Chondrocyte (in vitro differentiated cells): ENCODE measurements around the gene BIRC3. TPM values are rescaled to one million over a fixed set of nuclear protein-coding genes. Genes with fewer than 3 reads are reported as not detected.

ENCODE experiments used
- DNase-seq: peaks from one replicate; pipeline ENCODE4 v3.0.0; 2021; ENCODE audit warnings: mixed read lengths, low spot score
- H3K27ac Mint-ChIP-seq: one replicate; pipeline ENCODE4 v1.8.0; 2021; ENCODE audit warnings: mild to moderate bottlenecking, moderate library complexity, mixed read lengths; ENCODE audit not compliant: unreplicated experiment
- H3K27me3 Mint-ChIP-seq: 2 replicates; pipeline ENCODE4 v1.8.0; 2021; ENCODE audit warnings: low read depth, mixed read lengths
- H3K36me3 Mint-ChIP-seq: 2 replicates; pipeline ENCODE4 v1.8.0; 2021; ENCODE audit warnings: low read depth, mixed read lengths
- H3K4me1 Mint-ChIP-seq: 2 replicates; pipeline ENCODE4 v1.8.0; 2021; ENCODE audit warnings: low read depth, mild to moderate bottlenecking, mixed read lengths
- H3K4me3 Mint-ChIP-seq: one replicate; pipeline ENCODE4 v1.8.0; 2021; ENCODE audit warnings: mild to moderate bottlenecking, moderate library complexity, mixed read lengths; ENCODE audit not compliant: unreplicated experiment
- H3K9me3 Mint-ChIP-seq: 2 replicates; pipeline ENCODE4 v1.8.0; 2021; ENCODE audit warnings: low read depth, mixed read lengths
- total RNA-seq: library from RNA; stranded (reverse); gene quantifications from 3 replicates; pipeline ENCODE4 v1.2.1, GENCODE V29; 2021
- TF ChIP-seq, protein P1 (sequence below): fragments of 200-600 bp; sonication (generic); IDR thresholded peaks from 2 replicates; pipeline ENCODE4 v1.5.0; 2021; ENCODE audit warnings: antibody characterized with exemption, mild to moderate bottlenecking, moderate library complexity

BIRC3 gene
- total RNA-seq, 1 donor from 2014 or later = 0.40 TPM

DNA sequence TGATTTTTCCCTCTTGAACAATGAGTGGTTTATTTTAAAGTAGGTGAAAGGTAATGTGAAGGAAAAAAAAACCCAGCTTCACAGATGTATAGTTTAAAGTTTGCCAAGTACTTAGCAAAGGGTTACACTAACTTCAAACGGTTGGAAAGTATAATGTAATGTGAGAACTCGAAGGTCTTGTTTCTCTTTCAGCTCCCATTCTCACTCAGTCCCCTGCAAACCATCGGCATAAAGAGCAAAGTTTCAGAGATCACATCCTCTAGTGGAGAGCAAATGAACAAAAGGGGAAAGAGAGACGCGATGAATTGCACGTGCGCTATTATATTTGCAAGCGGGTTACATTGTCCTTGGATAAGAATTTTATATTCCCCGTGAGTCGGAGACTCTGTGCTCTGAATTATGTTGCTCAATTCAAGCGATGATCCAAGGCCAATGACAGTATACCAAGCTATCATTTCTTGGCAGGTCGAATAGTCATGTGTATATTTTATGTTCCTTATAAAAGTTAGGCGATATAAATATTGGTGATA lies 37.6 kb upstream of the BIRC3 start:
- TF ChIP-seq, protein P1, sequence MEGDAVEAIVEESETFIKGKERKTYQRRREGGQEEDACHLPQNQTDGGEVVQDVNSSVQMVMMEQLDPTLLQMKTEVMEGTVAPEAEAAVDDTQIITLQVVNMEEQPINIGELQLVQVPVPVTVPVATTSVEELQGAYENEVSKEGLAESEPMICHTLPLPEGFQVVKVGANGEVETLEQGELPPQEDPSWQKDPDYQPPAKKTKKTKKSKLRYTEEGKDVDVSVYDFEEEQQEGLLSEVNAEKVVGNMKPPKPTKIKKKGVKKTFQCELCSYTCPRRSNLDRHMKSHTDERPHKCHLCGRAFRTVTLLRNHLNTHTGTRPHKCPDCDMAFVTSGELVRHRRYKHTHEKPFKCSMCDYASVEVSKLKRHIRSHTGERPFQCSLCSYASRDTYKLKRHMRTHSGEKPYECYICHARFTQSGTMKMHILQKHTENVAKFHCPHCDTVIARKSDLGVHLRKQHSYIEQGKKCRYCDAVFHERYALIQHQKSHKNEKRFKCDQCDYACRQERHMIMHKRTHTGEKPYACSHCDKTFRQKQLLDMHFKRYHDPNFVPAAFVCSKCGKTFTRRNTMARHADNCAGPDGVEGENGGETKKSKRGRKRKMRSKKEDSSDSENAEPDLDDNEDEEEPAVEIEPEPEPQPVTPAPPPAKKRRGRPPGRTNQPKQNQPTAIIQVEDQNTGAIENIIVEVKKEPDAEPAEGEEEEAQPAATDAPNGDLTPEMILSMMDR = peak; percentile 51
- no peaks in the 10 kb centered on the region for H3K36me3 Mint-ChIP-seq
- peak overlapping the region; percentile 5 for H3K4me3 Mint-ChIP-seq
- H3K9me3 Mint-ChIP-seq = no peaks in the 10 kb centered on the region
- H3K4me1 Mint-ChIP-seq = peaks cover 36% of the 10 kb centered on the region
- DNase-seq = no peak
- H3K27ac Mint-ChIP-seq = no peak overlapping the region
- no peaks in the 10 kb centered on the region for H3K27me3 Mint-ChIP-seq

DNA sequence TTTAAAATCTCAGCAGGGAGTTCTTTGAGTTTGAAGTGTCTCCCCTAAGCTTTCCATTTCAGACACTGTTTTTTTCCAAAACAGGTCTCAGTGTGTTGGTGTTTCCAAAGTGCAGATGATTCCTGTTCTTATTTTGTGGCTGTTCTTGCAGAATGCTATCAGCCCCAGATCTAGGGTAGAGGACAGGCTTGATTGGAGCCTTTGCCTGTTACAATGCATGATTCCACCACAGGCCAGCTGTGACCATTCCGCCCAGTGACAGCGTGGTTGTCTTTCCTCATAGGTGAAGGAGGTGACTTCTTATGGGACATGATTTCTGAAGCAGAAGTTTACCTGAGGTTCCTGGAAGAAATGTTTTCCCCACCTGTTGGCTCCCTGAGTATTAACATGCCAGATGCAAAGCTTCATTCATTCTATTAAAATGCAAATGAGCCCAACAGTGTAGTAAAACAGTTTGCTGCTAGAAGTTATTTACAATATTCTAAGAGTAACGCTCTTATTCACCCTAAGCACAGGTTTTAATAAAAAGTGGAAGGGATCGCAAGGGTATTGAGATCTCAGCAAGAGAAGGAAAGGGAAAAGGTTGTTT lies 36.9 kb upstream of the BIRC3 start:
- Mint-ChIP-seq H3K36me3 (no peaks in the 10 kb centered on the region), H3K4me1 (peaks cover 36% of the 10 kb centered on the region), H3K4me3 (no peak overlapping the region), H3K27ac (no peak overlapping the region), H3K9me3 (no peaks in the 10 kb centered on the region), H3K27me3 (no peaks in the 10 kb centered on the region)
- TF ChIP-seq, protein P1 = no peak
- no peak for DNase-seq

DNA sequence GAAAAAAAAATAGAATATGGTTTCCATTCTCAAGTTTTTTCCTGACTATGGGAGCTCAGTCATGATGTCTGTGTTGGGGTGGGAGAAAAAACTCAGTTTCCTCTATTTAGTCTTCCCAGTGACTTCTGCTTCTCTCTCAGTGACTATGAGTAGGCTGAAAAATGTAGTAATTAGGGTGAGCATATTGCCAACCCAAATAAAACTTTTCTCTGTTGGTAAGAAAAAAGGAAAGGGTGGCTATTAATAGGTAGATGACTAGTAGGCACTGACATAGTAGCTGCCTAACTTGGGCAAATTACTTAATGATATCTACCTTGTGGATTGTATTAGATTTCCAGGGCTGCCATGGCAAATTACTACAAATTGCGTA lies 34.2 kb upstream of the BIRC3 start:
- H3K27me3 Mint-ChIP-seq = no peaks in the 10 kb centered on the region
- no peak for DNase-seq
- no peaks in the 10 kb centered on the region for H3K36me3 Mint-ChIP-seq

DNA sequence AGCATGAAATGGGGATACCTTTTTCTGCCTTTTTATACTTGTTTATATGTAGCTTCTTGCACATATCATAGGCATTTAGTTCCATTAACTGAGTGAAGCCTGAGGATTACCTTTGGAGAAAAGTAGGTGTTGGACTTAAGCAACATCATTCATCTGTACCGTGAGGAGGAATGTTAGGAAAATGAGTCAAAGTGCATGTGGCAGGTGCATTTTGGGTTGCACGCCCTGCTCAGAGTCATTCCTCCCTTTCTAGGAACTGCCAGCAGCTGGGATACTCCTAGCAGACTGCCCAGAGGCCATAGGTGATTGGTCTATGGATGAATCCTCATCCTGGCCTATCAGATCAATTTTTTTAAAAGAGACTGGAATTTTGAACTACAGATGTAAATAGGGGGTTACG lies 33.3 kb upstream of the BIRC3 start:
- no peak overlapping the region for H3K4me3 Mint-ChIP-seq
- DNase-seq = no peak
- H3K27me3 Mint-ChIP-seq = no peaks in the 10 kb centered on the region
- no peak overlapping the region for H3K27ac Mint-ChIP-seq
- H3K4me1 Mint-ChIP-seq = peaks cover 36% of the 10 kb centered on the region
- H3K9me3 Mint-ChIP-seq = no peaks in the 10 kb centered on the region
- no peaks in the 10 kb centered on the region for H3K36me3 Mint-ChIP-seq
- TF ChIP-seq, protein P1 = no peak

More for the DNA sequence above, 34.2 kb upstream of the BIRC3 start:
- TF ChIP-seq, protein P1 = no peak
- Mint-ChIP-seq H3K27ac (peak overlapping the region; percentile 83), H3K4me3 (no peak overlapping the region), H3K9me3 (no peaks in the 10 kb centered on the region), H3K4me1 (peaks cover 27% of the 10 kb centered on the region)

DNA sequence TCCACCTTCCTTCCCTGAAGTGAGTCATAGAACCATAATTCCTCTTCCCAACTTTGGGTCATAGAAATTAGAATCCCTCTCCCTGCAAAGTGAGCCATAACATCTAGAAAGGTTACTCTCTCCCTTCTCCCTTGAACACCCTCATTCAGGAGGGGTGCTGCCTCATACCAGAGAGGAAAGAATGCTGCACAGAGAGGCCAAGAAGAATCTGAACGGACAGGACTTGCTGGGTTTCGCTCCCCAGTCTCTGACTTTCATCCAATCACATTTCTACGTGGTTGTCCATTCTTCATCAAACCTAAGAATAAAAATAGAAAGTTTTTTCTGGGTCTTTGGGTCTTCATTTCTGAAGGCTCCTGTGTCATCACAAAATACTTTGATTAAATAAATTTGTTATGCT lies 31.0 kb upstream of the BIRC3 start:
- no peaks in the 10 kb centered on the region for H3K36me3 Mint-ChIP-seq
- no peaks in the 10 kb centered on the region for H3K9me3 Mint-ChIP-seq
- TF ChIP-seq, protein P1 = no peak
- no peak for DNase-seq
- H3K4me1 Mint-ChIP-seq = peaks cover 35% of the 10 kb centered on the region
- no peak overlapping the region for H3K27ac Mint-ChIP-seq
- no peaks in the 10 kb centered on the region for H3K27me3 Mint-ChIP-seq
- no peak overlapping the region for H3K4me3 Mint-ChIP-seq
